Stomach (tissue), 4 donors: ENCODE measurements around the gene SALL1.

Experiments
- CTCF ChIP-seq, 7 experiments: fragments of 450-650 bp in 4 of 7; fragments of 200-600 bp in 3 of 7; sonication (generic) in 3 of 7; IDR thresholded peaks; one replicate each; pipeline ENCODE4 v1.5.1; 2016 to 2019; ENCODE audit warnings: antibody characterized with exemption in 7 of 7, control low read depth in 2 of 7, mild to moderate bottlenecking in 1 of 7
- POLR2AphosphoS5 ChIP-seq, 3 donors: sonication (generic); formaldehyde crosslinking; IDR thresholded peaks; one replicate each; pipeline ENCODE4 v1.6.1; 2016; ENCODE audit warnings: antibody characterized with exemption in 3 of 3

- TF ChIP-seq CTCF (IDR thresholded peaks at IDR 0.05) (no peak), POLR2AphosphoS5 (IDR thresholded peaks at IDR 0.05) (no peak)
Measured at GRCh38 chr16:51093726-51094280, 57.3 kb downstream of the SALL1 start.
